Uterus (tissue), 2 donors: ENCODE data around the gene CD93.

Experiments used
- POLR2A ChIP-seq, 2 donors: fragments of 450-650 bp; IDR thresholded peaks; one replicate each; pipeline ENCODE4 v1.6.1; 2016; ENCODE audit warnings: antibody characterized with exemption in 2 of 2, mild to moderate bottlenecking in 1 of 2, moderate library complexity in 1 of 2
- TF ChIP-seq, protein P1 (sequence below), 4 experiments: fragments of 200-600 bp in 2 of 4; fragments of 450-650 bp in 2 of 4; sonication (generic) in 2 of 4; IDR thresholded peaks; one replicate each; pipeline ENCODE4 v1.5.1; 2016 to 2019; ENCODE audit warnings: antibody characterized with exemption in 4 of 4, mild to moderate bottlenecking in 2 of 4, moderate library complexity in 1 of 4

- TF ChIP-seq, protein P1, sequence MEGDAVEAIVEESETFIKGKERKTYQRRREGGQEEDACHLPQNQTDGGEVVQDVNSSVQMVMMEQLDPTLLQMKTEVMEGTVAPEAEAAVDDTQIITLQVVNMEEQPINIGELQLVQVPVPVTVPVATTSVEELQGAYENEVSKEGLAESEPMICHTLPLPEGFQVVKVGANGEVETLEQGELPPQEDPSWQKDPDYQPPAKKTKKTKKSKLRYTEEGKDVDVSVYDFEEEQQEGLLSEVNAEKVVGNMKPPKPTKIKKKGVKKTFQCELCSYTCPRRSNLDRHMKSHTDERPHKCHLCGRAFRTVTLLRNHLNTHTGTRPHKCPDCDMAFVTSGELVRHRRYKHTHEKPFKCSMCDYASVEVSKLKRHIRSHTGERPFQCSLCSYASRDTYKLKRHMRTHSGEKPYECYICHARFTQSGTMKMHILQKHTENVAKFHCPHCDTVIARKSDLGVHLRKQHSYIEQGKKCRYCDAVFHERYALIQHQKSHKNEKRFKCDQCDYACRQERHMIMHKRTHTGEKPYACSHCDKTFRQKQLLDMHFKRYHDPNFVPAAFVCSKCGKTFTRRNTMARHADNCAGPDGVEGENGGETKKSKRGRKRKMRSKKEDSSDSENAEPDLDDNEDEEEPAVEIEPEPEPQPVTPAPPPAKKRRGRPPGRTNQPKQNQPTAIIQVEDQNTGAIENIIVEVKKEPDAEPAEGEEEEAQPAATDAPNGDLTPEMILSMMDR (IDR thresholded peaks at IDR 0.05) = no peak
- TF ChIP-seq POLR2A (IDR thresholded peaks at IDR 0.05) = no peak
Measured at GRCh38 chr20:23115822-23116221, 29.7 kb upstream of the CD93 start.
